ENCODE data around the gene KLHL12.

The KLHL12 gene

DNA sequence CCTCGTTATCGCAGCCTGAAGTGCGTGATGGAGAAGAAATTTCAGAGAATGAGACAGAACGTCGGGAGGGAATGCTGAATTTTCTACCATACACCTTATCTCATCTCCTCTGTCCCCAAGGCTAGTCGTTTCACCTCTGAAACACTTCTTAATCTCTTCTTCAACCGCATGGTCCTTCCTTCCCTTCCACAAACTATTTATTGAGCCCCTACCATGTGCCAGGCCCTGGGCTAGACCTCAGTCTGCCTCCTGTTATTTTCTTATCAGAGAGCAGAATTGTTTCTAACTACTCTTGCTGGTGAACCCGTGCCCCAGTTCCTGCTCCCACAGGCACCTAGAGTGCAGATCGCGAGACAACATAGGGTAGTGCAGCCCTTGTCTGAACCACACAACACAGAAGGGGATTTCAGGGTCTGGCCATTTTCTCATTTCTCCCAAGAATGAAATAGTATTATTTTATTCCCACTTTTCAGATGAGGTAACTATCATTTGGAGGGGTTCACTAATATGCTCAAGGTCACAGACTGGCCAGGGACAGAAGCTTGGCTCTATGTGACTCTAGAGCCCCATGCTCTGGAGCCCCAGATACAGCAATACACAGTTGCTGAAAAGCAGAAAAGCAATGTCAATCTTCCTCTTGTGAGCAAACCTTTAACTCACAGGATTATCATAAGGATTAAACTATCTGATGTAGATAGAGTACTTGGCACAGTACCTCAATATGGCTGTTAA lies 31.7 kb upstream of the KLHL12 start:
- peak overlapping the region; percentile 72 for H3K4me3 ChIP-seq (ENCODE audit: low read depth, low read length)
- TF ChIP-seq, protein P1, sequence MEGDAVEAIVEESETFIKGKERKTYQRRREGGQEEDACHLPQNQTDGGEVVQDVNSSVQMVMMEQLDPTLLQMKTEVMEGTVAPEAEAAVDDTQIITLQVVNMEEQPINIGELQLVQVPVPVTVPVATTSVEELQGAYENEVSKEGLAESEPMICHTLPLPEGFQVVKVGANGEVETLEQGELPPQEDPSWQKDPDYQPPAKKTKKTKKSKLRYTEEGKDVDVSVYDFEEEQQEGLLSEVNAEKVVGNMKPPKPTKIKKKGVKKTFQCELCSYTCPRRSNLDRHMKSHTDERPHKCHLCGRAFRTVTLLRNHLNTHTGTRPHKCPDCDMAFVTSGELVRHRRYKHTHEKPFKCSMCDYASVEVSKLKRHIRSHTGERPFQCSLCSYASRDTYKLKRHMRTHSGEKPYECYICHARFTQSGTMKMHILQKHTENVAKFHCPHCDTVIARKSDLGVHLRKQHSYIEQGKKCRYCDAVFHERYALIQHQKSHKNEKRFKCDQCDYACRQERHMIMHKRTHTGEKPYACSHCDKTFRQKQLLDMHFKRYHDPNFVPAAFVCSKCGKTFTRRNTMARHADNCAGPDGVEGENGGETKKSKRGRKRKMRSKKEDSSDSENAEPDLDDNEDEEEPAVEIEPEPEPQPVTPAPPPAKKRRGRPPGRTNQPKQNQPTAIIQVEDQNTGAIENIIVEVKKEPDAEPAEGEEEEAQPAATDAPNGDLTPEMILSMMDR (conservative IDR thresholded peaks at IDR 0.05; ENCODE audit: low read depth, low read length): no peak
- DNase-seq (ENCODE audit: low read depth): no peak

- peak within 1 kb of the TSS; percentile 72 for H3K4me3 ChIP-seq (ENCODE audit: low read depth, low read length)
- TF ChIP-seq, protein P1 (conservative IDR thresholded peaks at IDR 0.05; ENCODE audit: low read depth, low read length): no peak
- peak; percentile 86 for DNase-seq (ENCODE audit: low read depth)
Measured at GRCh38 chr1:202957733-202958543, 30.9 kb upstream of the KLHL12 start, which contains the start of gene ADIPOR1. Gene ADIPOR1 (minus strand): TSS chr1:202958312. CDS start chr1:202951070, 7,242 bp downstream.

GRCh38 chr1:202956969-202957368 lies 29.9 kb upstream of the KLHL12 start:
- no peak for DNase-seq (ENCODE audit: low read depth)
- H3K4me3 ChIP-seq (ENCODE audit: low read depth, low read length): peak overlapping the region; percentile 72
- TF ChIP-seq, protein P1 (conservative IDR thresholded peaks at IDR 0.05; ENCODE audit: low read depth, low read length): no peak

DNA sequence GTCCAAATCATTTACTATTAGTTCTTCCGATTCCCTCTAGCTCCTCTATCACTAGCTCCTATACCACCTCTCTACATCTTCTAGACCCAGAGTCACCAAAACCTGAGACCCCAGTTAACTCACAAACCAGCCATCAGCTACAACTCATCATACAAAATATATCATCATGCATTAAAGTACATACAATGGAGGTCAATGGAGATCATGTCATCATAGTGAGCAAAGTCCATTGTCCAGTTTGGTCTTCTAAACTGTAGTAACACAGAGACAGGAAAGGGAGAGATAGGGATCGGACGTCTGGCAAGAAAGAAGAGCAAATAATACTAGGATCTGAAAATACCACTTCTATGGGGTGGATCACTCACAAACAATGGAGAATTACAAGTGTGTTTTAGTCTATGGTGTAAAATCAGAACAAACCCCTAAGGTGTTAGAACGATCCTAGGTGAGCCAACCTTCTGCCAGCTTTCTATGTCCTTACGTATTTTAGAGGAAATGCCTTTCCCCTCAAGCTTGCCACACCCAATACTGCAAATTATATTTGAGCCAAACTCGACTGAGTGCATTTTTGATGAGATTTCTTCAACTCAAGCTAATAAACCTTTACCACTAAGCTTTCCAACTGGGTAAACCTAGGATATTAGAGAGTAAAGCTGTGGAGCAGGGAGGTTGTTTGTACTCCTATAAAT lies 27.2 kb upstream of the KLHL12 start:
- no peak overlapping the region for H3K4me3 ChIP-seq (ENCODE audit: low read depth, low read length)
- DNase-seq (ENCODE audit: low read depth): no peak

DNA sequence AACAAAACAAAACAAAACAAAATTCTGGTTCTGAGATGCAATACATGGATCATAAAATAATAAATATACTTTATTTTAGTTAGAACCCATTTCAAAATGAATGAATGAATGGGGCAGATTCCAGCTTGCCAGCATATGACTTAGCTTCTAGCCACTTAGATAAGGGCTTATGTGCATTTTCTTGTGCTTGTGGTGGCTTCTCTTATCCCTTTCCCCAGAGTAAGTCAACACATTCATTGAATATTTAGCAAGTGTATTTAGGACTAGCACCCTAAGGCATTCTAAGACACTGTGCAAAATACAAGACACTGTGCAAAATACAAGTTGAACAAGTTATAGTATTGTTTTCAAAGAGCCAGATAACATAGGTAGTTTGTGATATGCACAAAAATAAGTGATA lies 26.4 kb upstream of the KLHL12 start:
- no peak for DNase-seq (ENCODE audit: low read depth)
- no peak overlapping the region for H3K4me3 ChIP-seq (ENCODE audit: low read depth, low read length)
- TF ChIP-seq, protein P1 (conservative IDR thresholded peaks at IDR 0.05; ENCODE audit: low read depth, low read length): no peak

More for the DNA sequence above, 27.2 kb upstream of the KLHL12 start:
- TF ChIP-seq, protein P1 (conservative IDR thresholded peaks at IDR 0.05; ENCODE audit: low read depth, low read length): no peak

GRCh38 chr1:202952818-202953217 lies 25.8 kb upstream of the KLHL12 start:
- H3K4me3 ChIP-seq (ENCODE audit: low read depth, low read length): no peak overlapping the region
- DNase-seq (ENCODE audit: low read depth): peak; percentile 75
- TF ChIP-seq, protein P1 (conservative IDR thresholded peaks at IDR 0.05; ENCODE audit: low read depth, low read length): no peak
